CD4-positive, alpha-beta T cell treated with Interferon gamma for 1 hour (primary cell): Measurements from ENCODE around the gene CIAO2B.
"Not testable (repeated sequence)": the region's sequence is repeated elsewhere in the genome, so short reads cannot be mapped to it uniquely, and the experiment has no call there.

Experiments used
- DNase-seq: peaks from one replicate; pipeline ENCODE4 v3.0.0-alpha.2; 2020

The CIAO2B gene

GRCh38 chr16:66902648-66903543 is 31.3 kb downstream of the CIAO2B start:
- DNase-seq = no peak

- DNase-seq = no peak
Observed at GRCh38 chr16:66901626-66902025, 32.6 kb downstream of the CIAO2B start.

GRCh38 chr16:66900721-66901441 is 33.3 kb downstream of the CIAO2B start:
- DNase-seq = no peak

GRCh38 chr16:66899945-66900710 is 34.1 kb downstream of the CIAO2B start:
- no peak for DNase-seq

- no peak for DNase-seq
Observed at GRCh38 chr16:66899310-66899944, 34.8 kb downstream of the CIAO2B start.

- DNase-seq = no peak
Observed at GRCh38 chr16:66898933-66899309, 35.3 kb downstream of the CIAO2B start.

GRCh38 chr16:66898207-66898606 is 36.0 kb downstream of the CIAO2B start:
- DNase-seq = no peak

- not testable (repeated sequence) for DNase-seq
Observed at GRCh38 chr16:66896682-66897081, 37.5 kb downstream of the CIAO2B start.

GRCh38 chr16:66895999-66896398 is 38.2 kb downstream of the CIAO2B start:
- DNase-seq = no peak

GRCh38 chr16:66895689-66895979 is 38.6 kb downstream of the CIAO2B start:
- DNase-seq = no peak

GRCh38 chr16:66894948-66895688 is 39.1 kb downstream of the CIAO2B start:
- peak; percentile 48 for DNase-seq

GRCh38 chr16:66894055-66894454 is 40.1 kb downstream of the CIAO2B start:
- no peak for DNase-seq

GRCh38 chr16:66891797-66892196 is 42.4 kb downstream of the CIAO2B start:
- no peak for DNase-seq

GRCh38 chr16:66891360-66891759 is 42.8 kb downstream of the CIAO2B start:
- no peak for DNase-seq

- no peak for DNase-seq
Observed at GRCh38 chr16:66890799-66891198, 43.4 kb downstream of the CIAO2B start.

GRCh38 chr16:66889622-66890021 is 44.6 kb downstream of the CIAO2B start:
- DNase-seq = no peak

- no peak for DNase-seq
Observed at GRCh38 chr16:66888647-66889615, 45.3 kb downstream of the CIAO2B start.

GRCh38 chr16:66886914-66887313 is 47.3 kb downstream of the CIAO2B start:
- DNase-seq = no peak

GRCh38 chr16:66886321-66886720 is 47.9 kb downstream of the CIAO2B start:
- DNase-seq = no peak

GRCh38 chr16:66885491-66885890 is 48.7 kb downstream of the CIAO2B start:
- DNase-seq = no peak

- DNase-seq = no peak
Observed at GRCh38 chr16:66882702-66883101, 51.5 kb downstream of the CIAO2B start.
